ENCODE measurements around the gene F2. TPM values are rescaled to one million over a fixed set of nuclear protein-coding genes. Genes with fewer than 3 reads are reported as not detected.

F2 gene
- total and polyA plus RNA-seq, 2 of the 13 experiments (the other 11 are each of a cell fraction or from before 2014, with no cell fraction given) = 330 to 801 TPM

DNA sequence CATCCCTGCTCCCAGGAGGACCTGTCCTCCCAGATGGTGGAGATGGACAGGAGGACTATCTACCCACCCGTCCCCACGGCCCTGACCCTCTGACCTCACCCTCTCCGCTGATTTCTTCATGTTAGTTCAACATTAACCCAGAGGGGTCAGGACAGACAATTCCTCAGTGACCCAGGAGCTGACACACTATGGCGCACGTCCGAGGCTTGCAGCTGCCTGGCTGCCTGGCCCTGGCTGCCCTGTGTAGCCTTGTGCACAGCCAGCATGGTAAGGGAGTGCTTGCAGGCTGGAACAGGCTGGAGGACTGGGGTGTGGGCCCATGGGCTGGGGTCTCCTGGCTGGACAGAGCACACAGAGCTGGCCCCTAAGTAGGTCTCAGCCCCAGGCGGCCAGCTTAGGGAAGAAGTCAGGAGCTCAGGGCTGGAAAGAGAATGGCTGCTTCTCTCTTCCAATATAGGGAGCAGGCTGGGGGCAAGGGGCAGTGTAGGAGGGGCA lies at the start of gene F2 (continued):
- TF ChIP-seq, protein P1, sequence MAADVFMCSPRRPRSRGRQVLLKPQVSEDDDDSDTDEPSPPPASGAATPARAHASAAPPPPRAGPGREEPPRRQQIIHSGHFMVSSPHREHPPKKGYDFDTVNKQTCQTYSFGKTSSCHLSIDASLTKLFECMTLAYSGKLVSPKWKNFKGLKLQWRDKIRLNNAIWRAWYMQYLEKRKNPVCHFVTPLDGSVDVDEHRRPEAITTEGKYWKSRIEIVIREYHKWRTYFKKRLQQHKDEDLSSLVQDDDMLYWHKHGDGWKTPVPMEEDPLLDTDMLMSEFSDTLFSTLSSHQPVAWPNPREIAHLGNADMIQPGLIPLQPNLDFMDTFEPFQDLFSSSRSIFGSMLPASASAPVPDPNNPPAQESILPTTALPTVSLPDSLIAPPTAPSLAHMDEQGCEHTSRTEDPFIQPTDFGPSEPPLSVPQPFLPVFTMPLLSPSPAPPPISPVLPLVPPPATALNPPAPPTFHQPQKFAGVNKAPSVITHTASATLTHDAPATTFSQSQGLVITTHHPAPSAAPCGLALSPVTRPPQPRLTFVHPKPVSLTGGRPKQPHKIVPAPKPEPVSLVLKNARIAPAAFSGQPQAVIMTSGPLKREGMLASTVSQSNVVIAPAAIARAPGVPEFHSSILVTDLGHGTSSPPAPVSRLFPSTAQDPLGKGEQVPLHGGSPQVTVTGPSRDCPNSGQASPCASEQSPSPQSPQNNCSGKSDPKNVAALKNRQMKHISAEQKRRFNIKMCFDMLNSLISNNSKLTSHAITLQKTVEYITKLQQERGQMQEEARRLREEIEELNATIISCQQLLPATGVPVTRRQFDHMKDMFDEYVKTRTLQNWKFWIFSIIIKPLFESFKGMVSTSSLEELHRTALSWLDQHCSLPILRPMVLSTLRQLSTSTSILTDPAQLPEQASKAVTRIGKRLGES (CRISPR knock-in tag; IDR thresholded peaks at IDR 0.05; ENCODE audit: borderline replicate concordance) = 0 out of 2 replicates have a peak, but pooled peaks have one; percentile 28
- peak; percentile 95 for TF ChIP-seq RXRB (CRISPR knock-in tag; IDR thresholded peaks at IDR 0.05; ENCODE audit: borderline replicate concordance)
- TF ChIP-seq, protein P2, sequence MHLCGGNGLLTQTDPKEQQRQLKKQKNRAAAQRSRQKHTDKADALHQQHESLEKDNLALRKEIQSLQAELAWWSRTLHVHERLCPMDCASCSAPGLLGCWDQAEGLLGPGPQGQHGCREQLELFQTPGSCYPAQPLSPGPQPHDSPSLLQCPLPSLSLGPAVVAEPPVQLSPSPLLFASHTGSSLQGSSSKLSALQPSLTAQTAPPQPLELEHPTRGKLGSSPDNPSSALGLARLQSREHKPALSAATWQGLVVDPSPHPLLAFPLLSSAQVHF (CRISPR knock-in tag; IDR thresholded peaks at IDR 0.05) = no peak; the same call in 1 of the 2 replicates
- TF ChIP-seq ZSCAN22 (CRISPR knock-in tag; IDR thresholded peaks at IDR 0.05) = no peak
- TF ChIP-seq MATR3 (CRISPR knock-in tag; IDR thresholded peaks at IDR 0.05) = no peak
- no peak for TF ChIP-seq NFIB (CRISPR knock-in tag; IDR thresholded peaks at IDR 0.05; ENCODE audit: borderline replicate concordance)
- no peak for TF ChIP-seq ZNF879 (CRISPR knock-in tag; IDR thresholded peaks at IDR 0.05)
- peak; percentile 86 for TF ChIP-seq MED13 (CRISPR knock-in tag; IDR thresholded peaks at IDR 0.05)
- no peak for TF ChIP-seq ZNF496 (CRISPR knock-in tag; IDR thresholded peaks at IDR 0.05; ENCODE audit: insufficient replicate concordance)
- no peak for TF ChIP-seq MTA3 (CRISPR knock-in tag; IDR thresholded peaks at IDR 0.05)
- peak; percentile 76 for TF ChIP-seq ZNF652 (CRISPR knock-in tag; IDR thresholded peaks at IDR 0.05; ENCODE audit: borderline replicate concordance, low read depth)
- TF ChIP-seq PRMT3 (CRISPR knock-in tag; IDR thresholded peaks at IDR 0.05; ENCODE audit: borderline replicate concordance, low read depth) = no peak
- TF ChIP-seq, protein P3, sequence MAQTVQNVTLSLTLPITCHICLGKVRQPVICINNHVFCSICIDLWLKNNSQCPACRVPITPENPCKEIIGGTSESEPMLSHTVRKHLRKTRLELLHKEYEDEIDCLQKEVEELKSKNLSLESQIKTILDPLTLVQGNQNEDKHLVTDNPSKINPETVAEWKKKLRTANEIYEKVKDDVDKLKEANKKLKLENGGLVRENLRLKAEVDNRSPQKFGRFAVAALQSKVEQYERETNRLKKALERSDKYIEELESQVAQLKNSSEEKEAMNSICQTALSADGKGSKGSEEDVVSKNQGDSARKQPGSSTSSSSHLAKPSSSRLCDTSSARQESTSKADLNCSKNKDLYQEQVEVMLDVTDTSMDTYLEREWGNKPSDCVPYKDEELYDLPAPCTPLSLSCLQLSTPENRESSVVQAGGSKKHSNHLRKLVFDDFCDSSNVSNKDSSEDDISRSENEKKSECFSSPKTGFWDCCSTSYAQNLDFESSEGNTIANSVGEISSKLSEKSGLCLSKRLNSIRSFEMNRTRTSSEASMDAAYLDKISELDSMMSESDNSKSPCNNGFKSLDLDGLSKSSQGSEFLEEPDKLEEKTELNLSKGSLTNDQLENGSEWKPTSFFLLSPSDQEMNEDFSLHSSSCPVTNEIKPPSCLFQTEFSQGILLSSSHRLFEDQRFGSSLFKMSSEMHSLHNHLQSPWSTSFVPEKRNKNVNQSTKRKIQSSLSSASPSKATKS (CRISPR knock-in tag; IDR thresholded peaks at IDR 0.05) = no peak
- TF ChIP-seq ZNF746 (CRISPR knock-in tag; IDR thresholded peaks at IDR 0.05) = peak; percentile 96
- TF ChIP-seq SYNCRIP (IDR thresholded peaks at IDR 0.05; ENCODE audit: insufficient read depth, low read depth, low read length) = no peak
- TF ChIP-seq, protein P4, sequence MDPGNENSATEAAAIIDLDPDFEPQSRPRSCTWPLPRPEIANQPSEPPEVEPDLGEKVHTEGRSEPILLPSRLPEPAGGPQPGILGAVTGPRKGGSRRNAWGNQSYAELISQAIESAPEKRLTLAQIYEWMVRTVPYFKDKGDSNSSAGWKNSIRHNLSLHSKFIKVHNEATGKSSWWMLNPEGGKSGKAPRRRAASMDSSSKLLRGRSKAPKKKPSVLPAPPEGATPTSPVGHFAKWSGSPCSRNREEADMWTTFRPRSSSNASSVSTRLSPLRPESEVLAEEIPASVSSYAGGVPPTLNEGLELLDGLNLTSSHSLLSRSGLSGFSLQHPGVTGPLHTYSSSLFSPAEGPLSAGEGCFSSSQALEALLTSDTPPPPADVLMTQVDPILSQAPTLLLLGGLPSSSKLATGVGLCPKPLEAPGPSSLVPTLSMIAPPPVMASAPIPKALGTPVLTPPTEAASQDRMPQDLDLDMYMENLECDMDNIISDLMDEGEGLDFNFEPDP (CRISPR knock-in tag; conservative IDR thresholded peaks at IDR 0.05) = no peak
- peak; percentile 12; the same call in 1 of the 2 replicates for TF ChIP-seq NFATC3 (CRISPR knock-in tag; IDR thresholded peaks at IDR 0.05)
- TF ChIP-seq GATAD2A (CRISPR knock-in tag; IDR thresholded peaks at IDR 0.05) = peak; percentile 91
- TF ChIP-seq CAMTA2 (CRISPR knock-in tag; IDR thresholded peaks at IDR 0.05; ENCODE audit: borderline replicate concordance) = no peak
- TF ChIP-seq, protein P5, sequence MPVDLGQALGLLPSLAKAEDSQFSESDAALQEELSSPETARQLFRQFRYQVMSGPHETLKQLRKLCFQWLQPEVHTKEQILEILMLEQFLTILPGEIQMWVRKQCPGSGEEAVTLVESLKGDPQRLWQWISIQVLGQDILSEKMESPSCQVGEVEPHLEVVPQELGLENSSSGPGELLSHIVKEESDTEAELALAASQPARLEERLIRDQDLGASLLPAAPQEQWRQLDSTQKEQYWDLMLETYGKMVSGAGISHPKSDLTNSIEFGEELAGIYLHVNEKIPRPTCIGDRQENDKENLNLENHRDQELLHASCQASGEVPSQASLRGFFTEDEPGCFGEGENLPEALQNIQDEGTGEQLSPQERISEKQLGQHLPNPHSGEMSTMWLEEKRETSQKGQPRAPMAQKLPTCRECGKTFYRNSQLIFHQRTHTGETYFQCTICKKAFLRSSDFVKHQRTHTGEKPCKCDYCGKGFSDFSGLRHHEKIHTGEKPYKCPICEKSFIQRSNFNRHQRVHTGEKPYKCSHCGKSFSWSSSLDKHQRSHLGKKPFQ (CRISPR knock-in tag; IDR thresholded peaks at IDR 0.05; ENCODE audit: insufficient replicate concordance) = no peak
- TF ChIP-seq ZNF558 (CRISPR knock-in tag; IDR thresholded peaks at IDR 0.05; ENCODE audit: borderline replicate concordance) = peak; percentile 54; the same call in 1 of the 2 replicates
- TF ChIP-seq ZNF788 (CRISPR knock-in tag; IDR thresholded peaks at IDR 0.05; ENCODE audit: borderline replicate concordance) = no peak
